ENCODE data around the gene FHIT.

DNA sequence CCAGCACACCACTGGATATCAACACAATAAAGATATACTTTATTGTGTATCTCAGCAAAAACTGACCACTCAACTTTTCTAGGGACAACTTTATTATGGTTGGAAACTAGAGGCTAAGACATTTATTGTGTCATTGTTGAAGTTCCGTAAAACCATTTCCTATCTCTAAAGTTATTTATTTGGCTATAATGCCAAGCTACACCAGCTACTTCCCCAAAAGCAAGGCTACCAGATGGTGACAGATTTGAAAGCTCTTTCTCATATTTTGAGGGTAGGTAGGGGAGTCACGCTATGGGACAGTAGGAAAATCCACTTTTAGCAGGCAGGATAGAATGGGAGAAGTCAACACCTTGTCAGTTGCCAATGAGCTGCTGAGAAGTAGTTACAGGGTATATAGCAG, 1366.8 kb downstream of the FHIT start:
- TF ChIP-seq GATA2 (IDR thresholded peaks at IDR 0.05; ENCODE audit: low read depth, low read length) (no peak), GATA3 (IDR thresholded peaks at IDR 0.05; ENCODE audit: low read depth, low read length) (no peak)

Data from SH-SY5Y (cell line).